Activated naive CD4-positive, alpha-beta T cell treated with anti-CD3 and anti-CD28 coated beads, Interleukin-2, amount 50 U/mL, for 72 hours (primary cell): ENCODE measurements around the gene SH3GLB2. TPM values are rescaled to one million over a fixed set of nuclear protein-coding genes. Genes with fewer than 3 reads are reported as not detected.
A peak's percentile ranks its signal among the peaks of the same experiment; 100 is the strongest.

ENCODE experiments used
- ATAC-seq, 2 donors: fragments of 150-1000 bp; cut with Tn5 transposase; 2 replicates each; pipeline ENCODE4 v1.10.0; 2021; ENCODE audit warnings: mild to moderate bottlenecking in 2 of 2, moderate library complexity in 2 of 2
- DNase-seq, 2 donors: peaks; one replicate each; pipeline ENCODE4 v3.0.0; 2021 to 2022; ENCODE audit warnings: low spot score in 2 of 2
- H3K27ac Mint-ChIP-seq, 2 donors: one replicate each; pipeline ENCODE4 v1.8.0; 2022; ENCODE audit warnings: mild to moderate bottlenecking in 2 of 2, mixed read lengths in 2 of 2
- H3K36me3 Mint-ChIP-seq, 2 donors: one replicate each; pipeline ENCODE4 v1.8.0; 2022; ENCODE audit warnings: mixed read lengths in 2 of 2
- H3K9me3 Mint-ChIP-seq, 2 donors: one replicate each; pipeline ENCODE4 v1.8.0; 2022; ENCODE audit warnings: mixed read lengths in 2 of 2
- total RNA-seq, 2 donors: library from RNA; stranded (reverse); gene quantifications; one replicate each; pipeline ENCODE4 v1.2.3, GENCODE V29; 2022

Gene SH3GLB2
- total RNA-seq, 2 donors from 2014 or later = 44.1 to 59.9 TPM

- H3K9me3 Mint-ChIP-seq = no peaks in the 10 kb centered on the region
- no peak for DNase-seq
- no peak for ATAC-seq
- peaks cover 0 to 6% of the 10 kb centered on the region in 2 donors for H3K36me3 Mint-ChIP-seq
- no peak overlapping the region for H3K27ac Mint-ChIP-seq
Measured at GRCh38 chr9:129031514-129031913, 3.4 kb upstream of the SH3GLB2 start.

GRCh38 chr9:129030191-129030590 is 2.1 kb upstream of the SH3GLB2 start:
- no peaks in the 10 kb centered on the region for H3K9me3 Mint-ChIP-seq
- peak overlapping the region in 1 of 2 donors; percentile 5 for H3K27ac Mint-ChIP-seq
- H3K36me3 Mint-ChIP-seq = peaks cover 0 to 5% of the 10 kb centered on the region in 2 donors
- ATAC-seq (no peak), DNase-seq (no peak)

- peak in 1 of 2 donors; percentile 66 for DNase-seq
- H3K27ac Mint-ChIP-seq = peak overlapping the region; percentile 79 to 85
- H3K9me3 Mint-ChIP-seq = no peaks in the 10 kb centered on the region
- peaks cover 0 to 5% of the 10 kb centered on the region in 2 donors for H3K36me3 Mint-ChIP-seq
- ATAC-seq = peak; percentile 73
Measured at GRCh38 chr9:129027685-129028191, 393 bp downstream of the SH3GLB2 start.

- ATAC-seq (no peak), DNase-seq (peak in 1 of 2 donors; percentile 53)
- Mint-ChIP-seq H3K27ac (peak overlapping the region; percentile 79 to 85), H3K9me3 (no peaks in the 10 kb centered on the region), H3K36me3 (peaks cover 0 to 5% of the 10 kb centered on the region in 2 donors)
Measured at GRCh38 chr9:129027224-129027684, 877 bp downstream of the SH3GLB2 start.

- Mint-ChIP-seq H3K36me3 (peaks cover 0 to 5% of the 10 kb centered on the region in 2 donors), H3K9me3 (no peaks in the 10 kb centered on the region), H3K27ac (peak overlapping the region in 1 of 2 donors; percentile 79)
- DNase-seq (no peak), ATAC-seq (no peak)
Measured at GRCh38 chr9:129026442-129027223, 1.5 kb downstream of the SH3GLB2 start.

GRCh38 chr9:129023908-129024233 is 4.3 kb downstream of the SH3GLB2 start:
- ATAC-seq (no peak), DNase-seq (no peak)
- Mint-ChIP-seq H3K36me3 (peaks cover 0 to 5% of the 10 kb centered on the region in 2 donors), H3K9me3 (no peaks in the 10 kb centered on the region), H3K27ac (peak overlapping the region in 1 of 2 donors; percentile 36)

GRCh38 chr9:129023036-129023907 is 4.9 kb downstream of the SH3GLB2 start:
- Mint-ChIP-seq H3K27ac (peak overlapping the region; percentile 22 to 59), H3K36me3 (peaks cover 0 to 5% of the 10 kb centered on the region in 2 donors), H3K9me3 (no peaks in the 10 kb centered on the region)
- no peak for DNase-seq
- no peak for ATAC-seq

GRCh38 chr9:129022037-129022436 is 6.1 kb downstream of the SH3GLB2 start:
- no peaks in the 10 kb centered on the region for H3K9me3 Mint-ChIP-seq

GRCh38 chr9:129021091-129021490 is 7.0 kb downstream of the SH3GLB2 start:
- ATAC-seq (no peak), DNase-seq (no peak)
- H3K9me3 Mint-ChIP-seq = no peaks in the 10 kb centered on the region
- H3K27ac Mint-ChIP-seq = peak overlapping the region in 1 of 2 donors; percentile 79
- H3K36me3 Mint-ChIP-seq = no peaks in the 10 kb centered on the region

More at GRCh38 chr9:129022037-129022436, 6.1 kb downstream of the SH3GLB2 start:
- Mint-ChIP-seq H3K36me3 (no peaks in the 10 kb centered on the region), H3K27ac (peak overlapping the region; percentile 22 to 70)
- DNase-seq (no peak), ATAC-seq (no peak)

- Mint-ChIP-seq H3K36me3 (peaks cover 0 to 5% of the 10 kb centered on the region in 2 donors), H3K27ac (peak overlapping the region in 1 of 2 donors; percentile 62), H3K9me3 (no peaks in the 10 kb centered on the region)
- no peak for ATAC-seq
- no peak for DNase-seq
Measured at GRCh38 chr9:129014608-129015007, 13.5 kb downstream of the SH3GLB2 start.

- DNase-seq (no peak), ATAC-seq (no peak)
- no peaks in the 10 kb centered on the region for H3K9me3 Mint-ChIP-seq
- peaks cover 0 to 5% of the 10 kb centered on the region in 2 donors for H3K36me3 Mint-ChIP-seq
- H3K27ac Mint-ChIP-seq = peak overlapping the region in 1 of 2 donors; percentile 62
Measured at GRCh38 chr9:129014124-129014523, 14.0 kb downstream of the SH3GLB2 start.

GRCh38 chr9:129013674-129014073 is 14.5 kb downstream of the SH3GLB2 start:
- H3K27ac Mint-ChIP-seq = peak overlapping the region in 1 of 2 donors; percentile 62
- peak in 1 of 2 donors; percentile 9 for ATAC-seq
- H3K9me3 Mint-ChIP-seq = no peaks in the 10 kb centered on the region
- no peak for DNase-seq
- peaks cover 0 to 5% of the 10 kb centered on the region in 2 donors for H3K36me3 Mint-ChIP-seq

- Mint-ChIP-seq H3K9me3 (no peaks in the 10 kb centered on the region), H3K36me3 (peaks cover 0 to 5% of the 10 kb centered on the region in 2 donors)
- no peak for ATAC-seq
Measured at GRCh38 chr9:129012893-129013448, 15.2 kb downstream of the SH3GLB2 start.

GRCh38 chr9:129012343-129012742 is 15.8 kb downstream of the SH3GLB2 start:
- ATAC-seq (no peak), DNase-seq (no peak)
- H3K9me3 Mint-ChIP-seq = no peaks in the 10 kb centered on the region
- peak overlapping the region; percentile 5 to 65 for H3K27ac Mint-ChIP-seq
- H3K36me3 Mint-ChIP-seq = peaks cover 0 to 5% of the 10 kb centered on the region in 2 donors

More at GRCh38 chr9:129012893-129013448, 15.2 kb downstream of the SH3GLB2 start:
- peak overlapping the region; percentile 62 to 65 for H3K27ac Mint-ChIP-seq
- DNase-seq = no peak

GRCh38 chr9:129011761-129012181 is 16.4 kb downstream of the SH3GLB2 start:
- Mint-ChIP-seq H3K27ac (peak overlapping the region in 1 of 2 donors; percentile 5), H3K9me3 (no peaks in the 10 kb centered on the region), H3K36me3 (peaks cover 0 to 5% of the 10 kb centered on the region in 2 donors)
- DNase-seq (no peak), ATAC-seq (no peak)

GRCh38 chr9:129011170-129011569 is 17.0 kb downstream of the SH3GLB2 start:
- Mint-ChIP-seq H3K27ac (peak overlapping the region in 1 of 2 donors; percentile 5), H3K9me3 (no peaks in the 10 kb centered on the region), H3K36me3 (peaks cover 0 to 5% of the 10 kb centered on the region in 2 donors)
- DNase-seq (no peak), ATAC-seq (no peak)
